Measurements from ENCODE around the gene XPO6. TPM values are rescaled to one million over a fixed set of nuclear protein-coding genes. Genes with fewer than 3 reads are reported as not detected.

XPO6 gene
- total RNA-seq, 1 donor from 2014 or later: 206 TPM

DNA sequence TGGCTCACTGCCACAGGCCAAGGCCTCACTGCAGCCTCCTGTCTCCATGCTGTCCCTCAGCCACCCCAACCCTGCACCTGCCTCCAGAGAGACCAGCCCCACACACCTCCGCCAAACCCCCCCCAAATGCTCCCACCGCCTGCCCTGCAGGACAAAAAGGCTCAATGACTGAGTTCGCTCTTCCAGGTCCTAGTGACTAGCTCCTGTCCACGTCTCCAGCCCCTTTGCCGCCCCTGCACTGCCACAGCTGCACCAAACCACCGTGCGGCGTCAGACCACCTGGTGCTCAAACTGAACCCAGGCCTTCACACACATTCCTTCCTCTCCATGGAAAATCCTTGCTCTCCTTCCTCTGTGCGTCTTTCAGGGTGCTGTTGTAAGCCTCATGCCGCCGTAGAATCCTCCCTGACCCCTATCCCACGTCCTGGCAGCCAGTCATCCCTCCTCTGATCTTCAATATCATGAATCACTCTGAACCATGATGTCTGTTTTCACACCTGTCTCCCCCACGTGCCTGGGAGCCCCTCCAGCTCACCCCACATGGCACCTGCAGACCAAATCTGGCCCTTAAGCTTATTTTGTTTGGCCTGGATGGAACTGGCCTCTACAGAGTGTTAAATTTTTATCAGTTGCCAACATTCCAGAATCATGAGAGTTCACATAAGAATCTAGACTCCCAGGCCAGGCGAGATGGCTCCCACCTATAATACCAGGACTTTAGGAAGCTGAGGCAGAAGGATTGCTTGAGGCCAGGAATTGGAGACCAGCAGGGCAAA, 144.0 kb downstream of the XPO6 start:
- intact Hi-C loops (cut with micrococcal nuclease): no loop called here

GRCh38 chr16:28064706-28065249, 147.0 kb downstream of the XPO6 start:
- intact Hi-C loops (cut with micrococcal nuclease): no loop called here

- intact Hi-C loops (cut with micrococcal nuclease): no loop called here
Observed at GRCh38 chr16:28064150-28064549, 147.6 kb downstream of the XPO6 start.

DNA sequence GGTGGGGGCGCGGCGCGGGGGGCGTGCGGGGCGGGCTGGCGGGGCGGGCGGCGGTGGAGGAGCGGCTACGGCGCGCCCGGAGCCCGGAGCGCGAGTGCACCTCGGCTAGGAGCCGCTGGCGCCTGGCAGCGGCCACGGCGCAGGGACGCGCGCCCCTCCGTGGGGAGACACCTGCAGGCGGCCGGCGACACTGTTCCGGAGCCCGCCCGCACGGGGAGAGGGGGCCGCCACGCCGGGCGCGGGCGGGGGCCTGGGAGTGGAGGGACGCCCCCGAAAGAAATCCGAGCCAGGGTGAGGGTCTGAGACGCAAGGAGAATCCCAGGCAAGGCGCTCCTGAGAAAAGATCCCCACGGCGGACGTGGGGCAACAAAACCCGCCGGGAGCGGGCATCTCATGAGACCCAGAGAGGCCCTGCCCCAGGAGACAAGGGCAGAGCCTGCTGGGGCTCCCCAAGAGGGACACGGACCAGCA, 148.1 kb downstream of the XPO6 start, which contains the start of gene GSG1L:
TSS of gene GSG1L (minus strand) at position 124 of the 471 bp plus-strand sequence. CDS start 290 bp downstream, outside the sequence.
- intact Hi-C loops (cut with micrococcal nuclease): no loop called here

DNA sequence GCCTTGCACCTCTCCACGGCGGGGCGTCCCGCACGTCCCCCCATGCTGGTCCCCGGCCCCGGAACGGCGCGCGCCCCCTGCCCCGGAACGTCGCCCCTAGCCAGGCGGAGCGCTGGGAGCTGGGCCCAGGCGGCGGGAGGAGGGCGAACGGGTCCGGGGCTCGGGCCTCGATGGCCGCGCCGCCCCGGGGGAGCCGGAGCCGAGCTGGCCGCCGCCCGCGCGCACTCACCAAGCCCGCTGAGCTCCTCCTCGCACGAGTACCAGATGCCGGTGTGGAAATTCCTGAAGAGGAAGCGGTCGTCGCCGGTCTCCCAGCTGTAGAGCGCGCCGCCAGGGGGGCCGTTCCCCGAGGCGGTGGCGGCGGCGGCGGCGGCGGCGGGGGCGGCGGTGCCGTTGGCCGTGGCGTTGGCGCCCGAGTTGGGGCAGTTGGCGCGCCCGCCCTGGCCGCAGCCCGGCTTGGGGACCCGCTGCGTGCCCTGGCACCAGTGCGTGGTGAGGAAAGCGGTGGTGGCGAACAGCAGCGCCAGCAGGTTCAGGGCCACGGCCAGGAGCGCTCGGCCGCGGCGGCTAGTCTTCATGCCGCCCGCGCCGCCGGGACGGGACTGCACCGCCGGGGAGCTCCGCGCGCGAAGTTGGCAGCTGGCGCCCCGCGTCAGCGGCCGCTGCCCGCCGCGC, 148.8 kb downstream of the XPO6 start:
- intact Hi-C loops (cut with micrococcal nuclease): no loop called here

- intact Hi-C loops (cut with micrococcal nuclease): no loop called here
Observed at GRCh38 chr16:28062261-28062846, 149.4 kb downstream of the XPO6 start.

DNA sequence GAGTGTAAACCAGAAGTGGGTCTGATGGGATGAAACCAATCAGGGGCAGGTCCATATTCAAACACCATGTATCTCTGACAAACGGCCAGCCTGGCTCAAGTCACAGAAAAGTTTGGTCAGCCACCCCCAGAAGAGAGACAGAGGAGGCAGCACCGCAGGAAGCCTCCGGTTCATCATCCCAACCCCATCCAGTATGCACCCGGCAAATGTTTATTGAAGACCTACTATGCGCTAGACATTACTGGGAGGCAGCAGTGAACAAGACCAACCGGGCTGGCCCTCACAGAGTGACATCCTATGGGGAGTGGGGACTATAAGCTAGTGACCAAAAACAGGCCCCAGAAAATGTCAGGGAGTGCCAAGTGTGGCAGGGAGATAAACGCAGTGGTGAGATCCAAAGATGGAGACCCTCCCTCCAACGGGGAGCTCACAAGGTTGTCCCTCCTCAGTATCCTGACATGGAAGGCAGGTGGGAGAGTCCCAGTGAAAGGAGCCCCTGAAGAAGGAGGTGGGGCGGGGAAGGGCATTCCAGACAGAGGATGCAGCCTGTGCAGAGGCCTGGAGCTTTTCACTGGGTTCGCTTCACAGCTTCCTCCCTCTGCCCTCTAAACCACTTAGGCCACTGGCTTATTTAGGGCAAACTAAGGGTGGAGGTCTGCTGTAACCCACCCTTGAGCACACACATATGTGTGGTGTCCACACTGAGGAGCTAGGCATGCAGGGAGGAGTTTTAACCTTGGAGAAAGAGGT, 150.2 kb downstream of the XPO6 start:
- intact Hi-C loops (cut with micrococcal nuclease): no loop called here

- intact Hi-C loops (cut with micrococcal nuclease): no loop called here
Observed at GRCh38 chr16:28059841-28060575, 151.8 kb downstream of the XPO6 start.

DNA sequence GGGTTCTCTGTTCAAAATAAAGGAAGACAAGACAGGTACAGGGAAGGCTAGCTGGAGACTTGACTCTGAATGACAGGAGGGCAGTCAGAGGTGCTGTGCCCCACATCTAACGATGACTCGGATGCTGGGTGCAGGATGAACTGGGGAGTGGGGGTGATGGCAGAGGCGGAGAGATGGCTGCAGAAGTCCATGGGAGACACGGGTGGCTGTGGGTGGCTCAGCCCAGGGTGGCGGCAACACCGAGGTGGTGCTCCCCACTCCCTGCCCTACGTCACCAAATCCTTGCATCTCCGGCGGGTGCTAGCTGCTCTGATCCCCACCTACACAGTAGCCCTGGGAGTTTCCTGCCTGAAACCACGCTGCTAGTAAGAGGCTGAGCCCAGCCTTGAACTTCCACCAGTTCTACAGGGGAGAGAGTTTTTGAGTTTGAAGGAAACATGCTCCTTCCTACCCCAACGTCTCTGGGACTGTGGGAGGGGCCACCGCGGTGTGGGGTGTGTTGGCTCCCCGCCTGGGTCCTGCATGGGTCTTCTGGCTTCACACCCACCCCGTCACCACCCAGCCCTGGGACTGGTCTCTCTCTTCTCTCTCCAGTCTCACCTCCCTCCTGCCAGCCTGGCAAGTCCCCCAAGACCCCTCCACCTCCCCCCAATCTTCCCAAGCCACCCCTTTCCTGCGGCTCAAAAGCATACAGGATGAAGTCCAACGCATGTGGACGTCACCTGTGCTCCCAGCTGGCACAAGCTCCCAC, 152.8 kb downstream of the XPO6 start:
- intact Hi-C loops (cut with micrococcal nuclease): no loop called here

DNA sequence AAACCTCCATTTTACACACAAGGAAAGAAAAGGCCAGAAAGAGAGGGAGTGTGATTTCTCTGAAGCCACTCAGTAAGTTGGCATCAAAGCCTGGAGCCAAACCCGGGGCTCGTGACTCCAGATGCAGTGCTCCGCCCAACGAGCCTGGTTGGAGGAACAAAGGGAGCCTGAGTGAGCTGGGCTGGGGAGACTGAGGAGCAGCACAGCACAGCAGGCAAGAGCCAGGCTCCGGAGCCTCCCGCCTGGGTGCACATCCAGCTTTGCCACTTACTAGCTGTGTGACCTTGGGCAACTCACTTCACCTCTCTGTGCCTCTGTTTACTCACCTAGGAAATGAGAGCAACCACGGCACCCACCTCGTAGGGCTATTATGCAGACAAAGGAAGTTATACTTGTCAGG, 153.8 kb downstream of the XPO6 start:
- intact Hi-C loops (cut with micrococcal nuclease): no loop called here

DNA sequence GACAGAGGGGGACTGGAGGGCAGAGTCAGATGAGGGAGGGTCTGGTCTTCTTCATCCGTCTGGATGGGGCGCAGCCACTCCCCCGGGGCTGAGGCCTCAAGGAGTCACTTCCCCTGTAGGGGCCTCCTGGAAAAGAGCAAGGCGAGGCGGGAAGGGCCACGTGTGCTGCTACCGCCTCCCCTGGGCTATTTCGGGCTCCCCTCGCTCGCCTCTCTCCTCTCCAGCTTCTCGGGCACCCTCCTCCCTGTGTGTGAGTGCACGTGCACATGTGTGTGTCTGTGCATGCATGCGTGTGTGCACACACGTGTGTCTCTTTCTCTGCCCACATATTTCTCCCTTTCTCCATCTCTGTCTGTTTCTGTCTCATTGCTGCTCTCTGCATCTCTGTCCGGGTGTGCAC, 158.3 kb downstream of the XPO6 start:
- intact Hi-C loops (cut with micrococcal nuclease): no loop called here

DNA sequence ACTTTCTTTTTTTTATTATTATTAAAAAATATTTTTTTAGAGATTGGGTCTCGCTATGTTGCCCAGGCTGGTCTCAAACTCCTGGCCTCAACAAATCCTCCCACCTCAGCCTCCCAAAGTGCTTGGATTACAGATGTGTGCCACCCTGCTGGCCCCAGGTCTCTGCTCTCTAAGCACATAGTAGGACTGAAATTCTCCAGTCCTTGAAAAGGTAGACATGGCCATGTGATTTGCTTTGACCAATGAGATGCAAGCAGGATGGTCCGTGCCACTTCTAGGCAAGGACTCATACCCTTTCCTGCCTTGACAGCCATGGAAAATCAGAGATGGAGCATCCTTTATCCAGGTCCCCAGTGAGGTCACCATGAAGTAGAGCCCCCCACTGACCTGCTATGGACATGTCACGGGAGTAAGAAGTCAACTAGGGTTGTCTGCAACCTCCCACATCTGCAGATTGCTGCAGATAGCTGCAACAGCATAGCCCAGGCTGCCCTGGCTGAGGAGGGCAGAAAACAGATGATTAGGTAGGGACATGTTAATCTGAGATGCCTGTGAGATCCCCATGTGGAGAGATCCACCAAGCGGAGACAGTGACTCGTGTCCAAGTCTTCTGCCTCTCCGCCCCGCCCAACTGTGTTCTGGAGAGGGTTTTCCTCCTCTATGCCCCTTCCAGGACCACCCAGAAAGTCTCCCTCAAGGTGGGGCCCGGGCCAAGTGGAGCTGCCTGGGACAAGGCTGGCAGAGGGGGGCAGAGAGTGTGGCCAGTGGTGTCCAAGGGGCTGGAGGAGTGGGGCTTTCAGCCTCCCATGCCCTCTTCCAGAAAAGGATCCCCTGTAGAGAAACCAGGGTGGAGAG, 159.3 kb downstream of the XPO6 start:
- intact Hi-C loops (cut with micrococcal nuclease): no loop called here

GRCh38 chr16:28051486-28051885, 160.3 kb downstream of the XPO6 start:
- intact Hi-C loops (cut with micrococcal nuclease): no loop called here

Other genes with a start within 250 kb of the XPO6 start
- 0.23 TPM in 1 of 2 replicates, not detected in the other for gene GSG1L, start 148.3 kb downstream of the XPO6 start, total RNA-seq
- gene SBK1, start 80.6 kb upstream of the XPO6 start, total RNA-seq: 5.4 TPM in 2 replicates
- gene NPIPB6, start 151.5 kb upstream of the XPO6 start, total RNA-seq: 2.0 and 2.1 TPM in 2 replicates
- gene EIF3CL, start 191.9 kb upstream of the XPO6 start, total RNA-seq: 104 and 115 TPM in 2 replicates